Dermis blood vessel endothelial cell (primary cell): Measurements from ENCODE around the gene PTCD2. TPM values are rescaled to one million over a fixed set of nuclear protein-coding genes. Genes with fewer than 3 reads are reported as not detected.

Source experiments
- total RNA-seq: library from RNA; depleted of rRNA; stranded (reverse); fragments of >200 nt; gene quantifications from 2 replicates; pipeline ENCODE4 v1.2.3, GENCODE V29; 2014

PTCD2 gene
- total RNA-seq, 1 donor from 2014 or later, result 3.9 TPM

Other genes with a start within 250 kb of the PTCD2 start
- 134 and 182 TPM in 2 replicates for gene MAP1B, start 212.9 kb upstream of the PTCD2 start, total RNA-seq
- gene MRPS27, start 133 bp upstream of the PTCD2 start, total RNA-seq, result 75.6 and 91.2 TPM in 2 replicates
- gene ZNF366, start 187.0 kb downstream of the PTCD2 start, total RNA-seq, result 13.3 and 17.0 TPM in 2 replicates